Nucleus accumbens (tissue), 56 donors: ENCODE measurements around the gene SLC26A6.

Source experiments
- DNase-seq, 56 donors: peaks; one replicate each; lab custom pipeline; 2025; lab: John Stamatoyannopoulos, UW

SLC26A6 gene

DNA sequence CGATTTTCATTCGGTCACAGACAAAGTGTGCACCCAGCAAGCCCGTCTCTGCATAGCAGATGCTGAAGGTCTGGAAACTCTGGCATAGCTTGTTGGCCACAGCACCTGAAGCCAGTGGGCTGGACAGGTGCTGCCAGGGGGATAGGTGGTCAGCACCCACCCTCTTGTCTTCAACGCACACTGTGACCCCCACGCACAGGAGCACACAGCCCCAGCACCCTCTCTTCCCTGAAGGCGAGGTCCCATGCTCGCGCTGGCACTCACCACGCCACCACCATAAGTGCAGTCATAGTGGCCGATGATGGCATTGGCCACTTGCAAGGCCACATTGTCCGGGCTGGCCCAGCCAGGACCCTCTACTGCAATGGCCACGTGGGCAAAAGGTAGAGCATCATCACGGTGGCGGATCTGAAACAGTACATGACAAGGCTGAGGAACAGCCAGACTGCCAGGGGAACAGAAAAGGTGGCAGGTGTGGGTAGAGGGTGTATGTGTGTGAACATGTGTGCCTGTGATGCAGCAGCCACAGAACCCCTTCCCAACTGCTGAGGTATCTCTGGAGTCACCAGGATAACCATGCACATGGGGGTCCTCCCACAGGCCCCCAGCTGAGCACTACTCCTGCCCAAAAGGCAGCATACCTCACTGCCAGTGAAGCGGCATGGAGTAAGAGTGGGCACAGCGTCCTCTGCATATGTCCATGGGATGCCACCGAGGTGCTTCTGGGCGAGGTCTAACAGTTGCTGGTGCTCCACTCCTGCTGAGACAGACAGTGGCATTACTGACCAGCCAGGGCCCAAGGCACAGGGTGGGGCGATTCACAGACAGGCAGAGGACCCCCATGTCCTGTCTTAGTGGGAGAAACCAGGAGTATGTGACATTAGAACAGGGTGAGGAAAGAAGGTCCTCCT is 34.3 kb downstream of the SLC26A6 start:
- no peak for DNase-seq

DNA sequence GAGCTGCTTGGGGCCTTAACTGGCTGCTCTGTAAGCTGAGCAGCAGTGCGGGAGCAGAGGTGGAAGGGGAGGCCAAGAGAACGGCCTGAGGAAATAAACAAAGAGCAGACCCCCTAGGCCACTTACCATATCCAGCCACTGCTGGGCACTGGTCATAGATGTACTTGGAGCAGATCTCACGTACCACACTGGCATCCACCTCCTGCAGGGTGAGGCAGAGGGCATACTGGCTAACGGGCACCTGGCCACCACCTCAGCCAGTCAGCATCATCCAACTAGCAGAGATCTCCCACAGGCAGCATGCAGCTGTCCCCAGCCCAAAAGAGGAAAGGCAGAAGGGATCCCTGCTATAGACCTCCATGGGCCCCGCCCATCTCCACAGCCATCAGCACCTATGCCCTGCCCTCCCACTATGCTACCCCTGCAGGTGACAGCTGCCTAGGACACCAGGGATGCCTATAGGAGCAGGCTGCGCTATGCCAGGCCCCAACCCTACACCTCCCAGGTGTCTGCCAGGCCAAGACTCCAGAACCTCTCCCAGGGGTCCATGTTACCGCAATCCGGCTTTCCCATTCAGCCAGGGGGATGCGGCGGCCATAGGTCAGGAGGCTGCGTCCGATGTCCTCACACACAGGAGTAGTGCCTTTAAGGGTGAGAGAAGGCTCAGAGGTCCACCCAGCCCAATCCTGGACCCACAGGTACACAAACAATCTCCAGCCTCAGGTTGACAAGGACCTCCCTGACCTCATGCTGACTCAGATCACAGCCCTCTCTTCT is 35.6 kb downstream of the SLC26A6 start:
- DNase-seq, result no peak

DNA sequence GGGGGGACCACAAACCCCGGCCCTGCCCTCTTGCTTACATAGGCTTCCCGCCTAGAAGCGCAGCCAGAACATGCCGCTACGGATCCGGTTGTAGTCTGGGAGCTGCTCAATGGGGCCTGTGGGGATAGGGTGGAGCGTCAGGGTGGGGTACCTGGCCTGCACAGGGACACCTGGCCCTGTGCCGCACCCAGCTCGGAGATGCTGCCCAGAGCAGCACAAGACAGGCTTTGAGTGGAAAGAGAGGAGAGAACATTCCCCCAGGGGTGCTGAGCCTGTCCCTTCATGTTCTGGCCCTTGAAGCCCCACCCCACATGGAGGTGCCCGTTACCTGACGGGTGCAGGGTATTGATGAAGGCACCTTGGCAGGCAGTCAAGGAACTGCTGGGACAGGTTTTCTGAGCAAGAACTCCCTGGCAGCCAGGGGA is 36.2 kb downstream of the SLC26A6 start:
- DNase-seq, result no peak

DNA sequence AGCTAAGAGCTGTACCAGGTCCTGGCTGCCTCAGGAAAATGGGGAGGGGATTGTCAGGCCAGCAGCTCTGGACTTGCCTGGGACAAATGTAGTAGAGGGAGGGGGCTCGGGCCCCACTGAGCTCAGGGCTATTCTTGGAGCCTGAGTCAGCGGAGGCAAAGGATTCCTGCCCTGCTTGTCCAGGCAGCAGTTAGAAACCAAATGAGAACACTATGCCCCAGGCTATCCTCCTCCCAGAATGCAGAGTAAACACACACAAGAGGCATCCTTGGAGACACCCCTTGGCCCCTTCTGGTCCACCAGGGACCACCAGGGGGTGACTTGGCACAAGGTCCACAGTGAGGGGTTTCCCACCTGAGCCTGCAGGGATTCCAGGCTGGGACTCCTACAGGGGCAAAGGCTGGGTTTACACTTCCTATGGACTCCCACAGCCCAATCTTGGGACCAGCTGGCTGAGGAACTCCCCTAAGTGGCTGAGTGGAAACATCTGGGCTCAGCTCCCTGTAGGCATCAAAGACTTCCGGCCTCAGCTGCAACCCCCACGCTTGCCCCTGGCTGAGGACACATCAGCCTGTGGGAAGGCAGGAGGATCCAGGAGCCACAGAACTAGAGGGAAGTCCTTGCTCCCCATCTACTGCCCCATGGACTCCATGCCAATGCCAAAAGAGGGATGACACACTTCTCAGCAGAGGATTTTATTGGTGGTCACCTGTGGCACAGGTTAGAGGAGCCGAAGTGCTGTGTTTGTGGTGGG is 36.8 kb downstream of the SLC26A6 start:
- DNase-seq, result no peak

DNA sequence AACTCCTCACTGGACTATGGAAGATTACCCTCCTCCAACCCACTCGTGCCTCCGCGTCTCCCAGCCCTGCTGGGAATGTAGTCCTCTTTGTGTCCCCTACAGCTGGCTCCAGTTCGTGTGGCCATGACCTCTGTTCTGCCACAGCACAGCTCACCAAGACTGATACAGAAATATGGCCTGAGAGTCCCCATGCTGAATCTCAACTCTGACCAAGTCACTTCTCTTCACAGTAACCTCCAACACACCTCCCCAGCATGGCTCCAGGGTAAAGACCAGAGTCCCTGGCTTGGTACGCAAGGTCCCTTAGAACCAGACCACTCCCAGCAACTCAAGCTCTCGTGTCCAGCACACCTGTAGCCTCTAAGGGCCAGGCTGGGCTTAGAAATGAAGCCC is 37.9 kb downstream of the SLC26A6 start:
- DNase-seq, result no peak

DNA sequence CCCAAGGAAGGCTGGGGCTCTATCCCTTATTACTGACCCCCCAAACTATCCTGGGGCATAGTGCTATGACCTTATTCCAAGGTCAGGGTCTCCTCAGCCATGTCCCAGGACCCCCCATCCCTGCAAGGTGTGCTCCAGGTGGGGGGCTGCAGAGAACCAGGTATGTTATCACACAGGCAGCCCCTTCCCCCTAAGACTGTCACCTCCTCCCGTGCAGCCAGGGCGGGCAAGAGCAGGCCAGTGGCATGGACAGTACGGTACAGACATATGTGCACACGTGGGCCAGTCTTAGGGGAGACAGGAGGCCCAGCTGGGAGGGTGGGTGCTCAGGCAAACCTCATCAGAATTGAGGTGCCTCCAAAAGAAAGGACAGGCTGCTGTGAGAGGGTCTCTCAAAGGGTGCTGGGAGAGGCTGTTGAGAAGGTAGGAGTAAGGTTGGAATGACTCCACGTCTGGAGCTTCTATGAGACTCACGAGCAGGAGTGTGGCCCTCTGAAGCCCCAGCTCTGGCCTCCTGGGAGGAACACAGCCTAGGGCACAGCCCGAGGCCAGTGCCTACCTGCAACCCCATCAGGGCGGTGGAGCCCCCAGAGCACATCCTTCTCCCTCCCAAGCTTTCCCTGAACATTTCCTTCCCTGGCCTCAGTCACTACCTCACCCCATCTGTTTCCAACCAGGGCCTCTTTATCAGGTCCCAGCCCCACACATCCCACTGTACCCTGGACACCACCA is 38.4 kb downstream of the SLC26A6 start:
- no peak for DNase-seq

DNA sequence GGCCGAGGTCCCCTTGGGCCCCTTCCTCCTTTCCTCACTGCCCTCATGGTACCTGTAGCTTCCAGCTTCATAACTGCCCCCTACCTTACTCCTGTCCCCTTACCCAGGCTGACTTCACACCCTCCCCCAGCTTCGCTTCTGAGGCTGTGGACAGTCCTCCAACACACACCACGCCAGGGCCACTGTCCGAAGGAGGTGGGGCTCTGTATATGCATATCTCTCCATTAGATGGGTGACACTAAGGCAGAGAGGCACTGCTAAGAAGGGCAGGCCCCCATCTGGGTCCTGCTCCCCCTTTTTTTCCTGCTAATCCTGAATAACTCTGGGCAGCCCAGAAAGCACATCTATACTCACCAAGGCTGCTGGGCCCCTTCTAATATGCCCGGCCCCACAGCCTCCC is 39.1 kb downstream of the SLC26A6 start:
- no peak for DNase-seq

DNA sequence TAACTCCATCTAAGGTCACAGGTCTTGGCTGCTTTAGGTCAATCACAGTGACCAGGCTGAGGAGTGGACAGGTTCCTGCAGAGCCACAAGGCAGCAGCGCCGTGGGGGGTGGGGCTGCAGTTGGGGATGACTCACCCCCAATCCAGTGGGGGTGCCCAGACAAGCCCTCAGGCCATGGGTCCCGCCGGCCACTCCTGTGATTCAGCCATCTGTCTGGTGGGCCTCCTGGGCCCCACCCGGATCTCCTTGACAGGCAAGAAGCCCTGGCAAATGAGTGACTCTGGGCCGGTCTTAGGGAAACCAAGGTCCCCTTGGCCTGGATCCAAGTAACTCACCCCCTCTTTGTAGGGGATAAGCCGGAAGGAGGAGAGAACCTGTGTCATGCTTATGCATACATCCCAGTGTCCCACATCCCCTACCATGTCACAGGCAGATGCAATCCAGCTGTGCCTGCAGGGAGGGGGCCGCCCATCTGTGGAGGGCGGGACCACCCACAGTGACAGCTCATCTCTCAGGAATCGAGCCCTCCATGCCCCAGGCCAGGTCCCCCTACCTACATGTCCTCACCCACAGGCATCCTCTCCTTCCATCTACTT is 39.6 kb downstream of the SLC26A6 start:
- peak in 4 of 56 donors; percentile 13 to 75 (median 42) for DNase-seq

DNA sequence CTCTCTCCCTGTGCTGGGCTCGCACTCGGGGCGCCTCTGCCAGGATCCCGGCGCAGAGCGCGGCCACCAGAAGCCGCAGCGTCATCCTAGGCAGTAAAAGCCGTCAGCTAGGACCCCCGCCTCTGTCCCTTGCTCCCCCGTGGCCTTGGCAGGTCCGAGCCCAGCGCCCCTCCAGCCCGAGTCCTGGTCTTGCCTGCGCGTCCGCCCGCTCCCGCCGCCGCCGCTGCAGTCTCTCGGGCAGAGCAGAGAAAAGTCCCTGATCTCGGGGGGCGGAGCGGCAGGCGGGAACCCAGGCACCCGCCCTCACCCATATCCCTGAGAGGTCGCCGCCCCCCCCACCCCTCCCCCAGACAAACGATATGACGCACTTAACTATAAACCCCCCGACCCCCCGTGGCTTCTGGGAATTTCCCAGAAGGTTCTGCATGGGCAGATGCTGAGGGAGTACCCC is 40.2 kb downstream of the SLC26A6 start, which contains the start of gene COL7A1:
COL7A1 (minus strand) TSS at position 255 of the 451 bp plus-strand sequence; CDS start at position 85, 170 bp downstream.
- DNase-seq, result peak in 1 of 56 donors; percentile 59

DNA sequence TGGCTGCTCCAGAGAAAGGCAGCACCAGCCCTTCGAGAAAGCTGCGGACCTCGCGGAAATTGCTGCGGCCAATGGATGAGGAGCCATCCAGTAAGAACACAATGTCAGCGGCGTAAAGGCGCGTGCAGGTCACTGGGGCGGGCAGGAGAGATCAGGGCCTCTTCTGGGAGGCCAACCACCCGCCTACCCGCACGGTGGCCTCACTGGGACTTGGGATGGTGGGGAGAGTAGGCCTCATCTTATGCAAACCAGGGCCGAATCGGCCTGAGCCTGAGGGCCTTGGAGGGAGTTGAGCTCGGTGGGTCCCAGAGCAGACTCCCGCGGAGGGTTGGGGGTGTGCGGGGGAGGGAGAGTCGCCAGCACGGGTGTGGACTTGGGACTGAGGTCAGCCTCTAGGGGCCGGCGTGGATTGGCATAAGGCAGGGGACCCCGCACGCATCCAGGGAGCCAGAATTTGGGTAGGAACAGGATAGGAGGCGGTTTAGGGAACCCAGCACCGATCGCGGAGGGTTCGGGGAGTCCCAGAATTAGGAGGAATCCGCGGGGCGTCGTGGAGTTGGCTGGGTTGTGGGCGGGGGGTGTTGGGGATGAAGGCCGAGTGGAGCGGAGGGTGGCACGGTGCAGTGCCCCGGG is 40.7 kb downstream of the SLC26A6 start:
- peak in 1 of 56 donors; percentile 45 for DNase-seq

DNA sequence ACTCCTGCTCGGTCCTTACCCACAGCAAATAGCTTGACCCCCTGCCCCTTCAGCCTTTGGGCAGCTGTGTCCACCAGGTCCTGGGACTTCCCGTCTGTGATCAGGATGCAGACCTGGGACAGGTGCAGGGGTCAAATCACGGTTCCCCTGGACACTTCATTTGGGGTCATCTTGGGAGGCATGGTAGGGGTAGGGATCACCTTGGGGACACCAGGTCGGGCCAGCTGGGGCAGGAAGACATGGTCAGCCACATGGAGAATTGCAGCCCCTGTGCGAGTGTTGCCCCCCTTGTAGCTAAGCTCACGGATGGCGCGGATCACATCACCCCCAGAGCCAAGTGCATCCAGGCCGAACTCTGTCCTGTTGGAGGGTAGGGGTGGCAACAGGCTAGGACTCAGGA is 41.9 kb downstream of the SLC26A6 start:
- no peak for DNase-seq

DNA sequence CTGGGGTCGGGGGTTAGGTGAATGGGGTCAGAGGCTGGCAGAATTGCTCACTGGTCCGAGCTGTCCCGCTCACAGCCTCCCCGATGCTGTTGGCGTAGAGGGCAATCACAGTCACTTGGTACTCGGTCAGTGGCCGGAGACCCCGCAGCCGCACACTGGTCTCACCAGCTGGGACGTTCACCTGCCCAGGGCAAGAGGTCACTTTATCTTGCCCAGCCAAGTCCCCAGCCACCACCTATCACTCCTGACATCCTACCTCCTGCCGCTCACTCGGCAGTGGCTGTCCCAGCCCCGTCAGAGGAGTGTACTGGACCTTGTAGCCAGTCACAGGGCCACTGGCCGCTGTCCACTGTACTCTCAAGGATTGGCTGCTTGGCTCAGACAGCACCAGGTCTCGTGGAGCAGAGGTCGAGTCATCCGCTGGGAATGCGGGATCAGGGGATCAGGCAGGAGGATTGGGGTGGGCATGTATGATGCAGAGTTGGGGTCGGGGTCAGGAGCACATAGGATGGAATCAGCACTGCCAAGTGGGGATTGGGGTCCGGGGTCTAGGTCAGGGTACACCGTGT is 42.7 kb downstream of the SLC26A6 start:
- no peak for DNase-seq

DNA sequence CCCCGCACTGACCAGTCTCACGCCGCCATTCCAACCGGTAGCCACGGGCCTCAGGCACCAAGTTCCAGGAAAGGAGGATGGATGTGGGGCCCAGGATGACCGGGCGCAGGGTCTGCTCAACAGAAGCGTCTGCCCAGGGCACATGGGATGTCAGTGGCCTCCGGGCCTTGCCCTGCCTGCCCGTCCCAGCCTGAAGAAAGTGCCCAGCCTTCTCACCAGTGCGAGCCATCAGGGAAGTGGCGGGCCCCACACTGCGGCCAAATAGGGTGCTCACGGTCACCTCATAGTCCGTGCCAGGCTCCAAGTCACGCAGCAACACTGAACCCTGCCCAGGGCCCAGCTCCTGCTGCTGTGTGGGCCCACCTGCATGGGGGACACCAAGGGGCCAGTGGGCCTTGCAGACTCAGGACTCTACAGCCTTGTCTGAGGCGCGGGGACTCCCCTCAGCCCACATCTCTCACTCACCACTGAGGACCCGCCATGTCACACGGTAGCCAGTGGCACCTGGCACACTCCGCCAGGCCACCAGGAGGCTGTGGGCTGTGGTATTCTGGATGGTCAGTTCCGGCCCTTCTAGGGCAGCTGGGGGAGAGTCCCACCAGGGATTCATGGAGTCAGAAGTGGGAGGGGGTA is 43.3 kb downstream of the SLC26A6 start:
- DNase-seq, result no peak

DNA sequence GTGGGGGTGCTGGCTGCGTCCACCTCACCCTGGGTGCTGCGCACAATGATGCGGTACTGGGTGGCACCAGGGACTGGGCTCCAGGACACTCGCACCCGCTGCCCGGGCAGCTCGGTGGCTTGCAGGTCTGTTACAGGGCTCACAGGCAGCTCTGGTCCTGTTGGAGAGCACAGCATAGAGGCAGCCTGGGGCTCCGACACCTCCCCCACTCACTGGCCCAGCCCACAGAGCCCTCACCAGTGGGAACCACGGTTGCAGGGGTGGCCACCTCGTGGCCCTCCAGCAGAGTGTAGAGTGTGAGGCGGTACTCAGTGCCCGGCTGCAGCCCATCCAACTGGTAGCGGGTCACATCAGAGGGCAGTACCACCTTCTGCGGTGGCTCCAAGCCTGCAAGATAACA is 43.8 kb downstream of the SLC26A6 start:
- no peak for DNase-seq

DNA sequence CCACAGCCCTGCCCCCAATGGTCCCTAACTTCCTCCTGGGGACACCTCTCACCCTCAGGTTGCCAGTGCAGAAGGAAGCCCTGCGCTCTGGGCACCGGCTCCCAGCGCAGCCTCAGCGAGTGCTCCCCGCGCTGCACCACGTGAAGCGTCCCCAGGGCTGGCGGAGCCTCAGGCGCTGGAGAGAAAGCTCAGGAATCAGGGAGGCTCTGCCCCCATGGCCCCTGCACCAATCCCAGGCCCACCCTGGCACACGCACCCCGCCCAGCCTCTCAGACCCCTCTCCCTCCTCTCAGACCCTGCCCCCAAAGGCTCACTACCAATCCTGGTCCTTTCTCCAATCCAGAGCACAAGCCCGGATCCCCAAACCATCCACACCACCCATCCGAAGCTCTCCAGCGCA is 47.0 kb downstream of the SLC26A6 start:
- peak in 6 of 56 donors; percentile 7 to 47 (median 16) for DNase-seq

DNA sequence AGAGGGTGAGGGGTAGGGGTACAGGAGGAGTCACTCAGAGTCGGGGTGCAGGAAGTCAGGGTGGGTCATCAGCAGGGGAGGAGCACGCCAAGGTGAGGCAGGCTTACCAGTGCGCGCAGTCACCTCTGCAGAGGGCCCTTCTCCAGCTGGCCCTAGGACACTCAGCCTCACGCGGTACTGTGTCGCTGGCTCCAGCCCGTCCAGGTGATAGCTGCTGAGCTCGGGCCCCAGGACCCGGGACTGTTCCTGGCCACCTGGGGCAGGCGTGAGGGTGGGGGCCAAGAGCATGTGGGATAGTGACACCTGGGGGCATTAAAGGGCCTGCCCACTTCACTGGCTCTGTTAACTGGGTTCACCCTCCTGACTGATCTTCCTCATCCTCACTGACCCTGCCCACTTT is 47.6 kb downstream of the SLC26A6 start:
- no peak for DNase-seq

DNA sequence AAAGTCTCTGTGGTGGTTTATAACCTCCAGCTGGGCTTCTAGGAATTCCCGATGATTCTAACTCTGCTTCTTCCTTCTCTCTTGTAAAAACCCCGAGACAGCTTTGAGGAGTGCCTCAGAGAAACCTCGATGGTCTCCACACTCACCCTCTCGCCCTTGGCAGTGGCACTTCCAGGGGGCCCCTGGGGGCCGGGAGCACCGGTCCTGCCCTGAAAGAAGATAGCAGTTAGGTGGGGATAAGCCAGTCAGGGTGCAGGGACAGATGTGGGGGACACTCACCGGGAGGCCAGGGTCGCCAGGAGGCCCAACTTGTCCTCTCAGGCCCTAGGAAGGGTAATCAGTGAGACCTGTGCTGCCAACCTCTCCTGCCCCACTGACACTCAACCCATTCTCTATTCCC is 49.9 kb downstream of the SLC26A6 start:
- no peak for DNase-seq

DNA sequence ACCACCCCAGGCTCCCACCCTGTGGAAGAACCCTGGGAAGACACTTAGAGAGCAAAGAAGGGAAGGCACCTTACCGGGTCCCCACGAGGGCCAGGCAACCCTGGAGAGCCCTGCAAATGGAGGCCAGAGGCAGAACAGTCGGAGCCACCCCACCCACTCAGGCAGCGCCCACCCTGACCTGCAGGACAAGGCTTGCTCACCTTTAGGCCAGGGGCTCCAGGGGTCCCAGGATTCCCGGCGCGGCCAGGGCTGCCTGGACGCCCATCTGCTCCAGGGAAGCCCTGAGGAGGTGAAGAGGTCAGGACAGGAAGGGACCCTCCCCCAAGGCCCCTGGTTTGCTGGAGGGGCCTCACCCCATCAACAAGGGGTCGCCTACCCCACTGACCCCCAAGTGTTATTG is 50.4 kb downstream of the SLC26A6 start:
- DNase-seq, result no peak
